GDM1 (cell line): ENCODE measurements around the gene ZFHX3.

ENCODE experiments used
- DNase-seq: peaks from one replicate; lab custom pipeline; 2025; lab: John Stamatoyannopoulos, UW

The ZFHX3 gene

GRCh38 chr16:72740347-72740746 is 307.6 kb downstream of the ZFHX3 start:
- DNase-seq, result no peak

GRCh38 chr16:72739577-72739976 is 308.4 kb downstream of the ZFHX3 start:
- DNase-seq, result no peak

GRCh38 chr16:72736074-72736473 is 311.9 kb downstream of the ZFHX3 start:
- no peak for DNase-seq
